GM23248 (cell line): ENCODE results near the gene KRT78.
"Not testable (repeated sequence)": the region's sequence is repeated elsewhere in the genome, so short reads cannot be mapped to it uniquely, and the experiment has no call there.

Experiments used
- EZH2 ChIP-seq: fragments of 200-600 bp; sonication (generic); IDR thresholded peaks from 2 replicates; pipeline ENCODE4 v1.6.1; 2018; ENCODE audit warnings: antibody characterized with exemption, mild to moderate bottlenecking; ENCODE audit not compliant: insufficient read depth, poor library complexity, severe bottlenecking
- EZH2phosphoT487 ChIP-seq: fragments of 200-600 bp; sonication (generic); IDR thresholded peaks from 2 replicates; pipeline ENCODE4 v1.6.1; 2018; ENCODE audit warnings: antibody characterized with exemption, moderate library complexity, mild to moderate bottlenecking, low read depth; ENCODE audit not compliant: insufficient read depth

DNA sequence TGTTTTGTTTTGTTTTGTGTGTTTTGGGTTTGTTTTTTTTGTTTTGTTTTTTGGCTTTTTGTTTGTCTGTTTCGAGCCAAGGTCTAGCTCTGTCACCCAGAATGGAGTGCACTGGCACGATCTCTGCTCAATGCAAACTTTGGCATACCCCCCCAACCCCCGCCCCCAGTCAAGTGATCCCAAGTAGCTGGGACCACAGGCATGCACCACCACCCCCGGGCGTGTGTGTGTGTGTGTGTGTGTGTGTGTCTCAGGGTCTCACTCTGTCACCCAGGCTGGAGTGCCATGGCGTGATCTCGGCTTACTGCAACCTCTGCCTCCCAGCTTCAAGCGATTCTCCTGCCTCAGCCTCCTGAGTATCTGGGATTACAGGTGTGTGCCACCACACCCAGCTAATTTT lies 31.7 kb upstream of the KRT78 start:
- not testable (repeated sequence) for TF ChIP-seq EZH2, EZH2phosphoT487
